K562 (cell line): Measurements from ENCODE around the gene SLC9B2. TPM values are rescaled to one million over a fixed set of nuclear protein-coding genes. Genes with fewer than 3 reads are reported as not detected.

Experiments
- ATAC-seq: fragments of 200-7000 bp; cut with Tn5 transposase; 3 replicates; pipeline ENCODE4 v1.9.1; 2020; ENCODE audit warnings: moderate library complexity
- BruUV-seq: library from RNA; stranded (reverse); fragments of 400-500 nt; replicated peaks from 2 replicates; lab custom pipeline; 2021; lab: Mats Ljungman, UMichigan
- CTCF ChIA-PET: fragments of 300-600 bp; formaldehyde crosslinking; extraction: SDS; loops from one replicate; lab custom pipeline; 2021; ENCODE audit warnings: low intra/inter-chr PET ratio; lab: Yijun Ruan, JAX
- POLR2A ChIA-PET: fragments of 300-600, 350-650 bp; sonication (Branson Sonifier 250); formaldehyde crosslinking; extraction: SDS; loops from one replicate; lab custom pipeline; 2021; ENCODE audit warnings: antibody characterized with exemption, inconsistent platforms; lab: Yijun Ruan, JAX
- DNase-seq, 4 experiments: peaks; one replicate each; pipeline versions ENCODE4 v3.0.0 to v3.0.0-alpha.2; 2011 to 2018; ENCODE audit warnings: low spot score in 3 of 4, mixed read lengths in 3 of 4; ENCODE audit errors: extremely low read depth in 1 of 4
- FAIRE-seq: peaks from 2 replicates; lab custom pipeline; 2011; peaks lifted over from hg19 to GRCh38; lab: Jason Lieb, UNC
- H2AFZ ChIP-seq: 2 replicates; pipeline ENCODE4 v1.6.0; 2011; ENCODE audit warnings: low read depth, low read length, control low read depth, inconsistent platforms
- H3K27ac ChIP-seq: fragments of 200-600 bp; 3 replicates; pipeline ENCODE4 v1.8.0; 2011; ENCODE audit warnings: low read depth, mild to moderate bottlenecking, control low read depth, inconsistent platforms, low read length, moderate library complexity, mixed read lengths; ENCODE audit errors: extremely low read depth
- H3K27me3 ChIP-seq, 2 experiments: fragments of 300-600 bp in 1 of 2; 2 replicates in 1 of 2; 3 replicates in 1 of 2; pipeline versions ENCODE4 v1.6.0 to v1.8.0; 2011; ENCODE audit warnings: inconsistent platforms in 2 of 2, low read length in 2 of 2, mild to moderate bottlenecking in 1 of 2, mixed read lengths in 1 of 2, moderate library complexity in 1 of 2; ENCODE audit not compliant: control insufficient read depth in 2 of 2, insufficient read depth in 2 of 2
- H3K36me3 ChIP-seq: fragments of 300-600 bp; 3 replicates; pipeline ENCODE4 v1.8.0; 2011; ENCODE audit warnings: mild to moderate bottlenecking, low read length, inconsistent platforms; ENCODE audit not compliant: control insufficient read depth, insufficient read depth
- H3K4me1 ChIP-seq, 2 experiments: fragments of 200-600 bp in 1 of 2; replicated peaks in 1 of 2; 2 replicates in 1 of 2; 3 replicates in 1 of 2; pipeline versions ENCODE4 v1.5.1 to v1.8.0; 2011; ENCODE audit warnings: inconsistent platforms in 2 of 2, low read length in 2 of 2, mild to moderate bottlenecking in 1 of 2, mixed read lengths in 1 of 2, moderate library complexity in 1 of 2; ENCODE audit not compliant: control insufficient read depth in 2 of 2, insufficient read depth in 2 of 2
- H3K4me2 ChIP-seq: 2 replicates; pipeline ENCODE4 v1.6.1; 2011; ENCODE audit warnings: low read length, control low read depth, inconsistent platforms, mixed read lengths; ENCODE audit not compliant: insufficient read depth
- H3K4me3 ChIP-seq: fragments of 200-600 bp; sonication (generic), shearing (Covaris generic); 2 replicates; pipeline ENCODE4 v1.5.1; 2016; ENCODE audit warnings: control low read depth, inconsistent platforms
- H3K79me2 ChIP-seq: fragments of 200-600 bp; 3 replicates; pipeline ENCODE4 v1.8.0; 2011; ENCODE audit warnings: low read length, inconsistent platforms; ENCODE audit not compliant: control insufficient read depth, insufficient read depth
- H3K9ac ChIP-seq, 2 experiments: 2 replicates each; pipeline versions ENCODE4 v1.6.0 to v1.6.1; 2011; ENCODE audit warnings: low read depth in 2 of 2, low read length in 2 of 2, control low read depth in 1 of 2, inconsistent platforms in 1 of 2, mild to moderate bottlenecking in 1 of 2, mixed read lengths in 1 of 2; ENCODE audit not compliant: insufficient read depth in 1 of 2
- H3K9me1 ChIP-seq: one replicate; pipeline ENCODE4 v1.6.0; 2011; ENCODE audit warnings: inconsistent platforms, mild to moderate bottlenecking, low read length, moderate library complexity; ENCODE audit not compliant: control insufficient read depth, insufficient read depth
- H3K9me3 ChIP-seq: replicated peaks from 2 replicates; pipeline ENCODE4 v1.5.1; 2011; ENCODE audit warnings: low read depth, low read length, inconsistent platforms; ENCODE audit not compliant: control insufficient read depth, insufficient read depth
- H4K20me1 ChIP-seq: replicated peaks from 2 replicates; pipeline ENCODE4 v1.6.1; 2011; ENCODE audit warnings: low read length, inconsistent platforms, mixed read lengths; ENCODE audit not compliant: control insufficient read depth, insufficient read depth
- FOS ChIP-seq: IDR thresholded peaks from 3 replicates; pipeline ENCODE4 v1.6.1; 2011; ENCODE audit not compliant: insufficient read length; ENCODE audit errors: extremely low read depth
- HMBOX1 ChIP-seq: sonication (generic); IDR thresholded peaks from 2 replicates; pipeline ENCODE4 v1.6.1; 2016
- KAT2B ChIP-seq: IDR thresholded peaks from one replicate; pipeline ENCODE4 v1.6.1; 2012; ENCODE audit warnings: low read depth, mild to moderate bottlenecking, control low read depth, inconsistent platforms, low read length, moderate library complexity
- KAT7 ChIP-seq: sonication (generic); formaldehyde crosslinking; IDR thresholded peaks from 2 replicates; pipeline ENCODE4 v1.8.0; 2022; ENCODE audit warnings: missing genetic modification reagents, mild to moderate bottlenecking, borderline replicate concordance
- NR1H2 ChIP-seq: sonication (generic); formaldehyde crosslinking; IDR thresholded peaks from 2 replicates; pipeline ENCODE4 v1.4.0; 2020; ENCODE audit warnings: mild to moderate bottlenecking, missing genetic modification reagents
- SMARCB1 ChIP-seq: IDR thresholded peaks from 2 replicates; pipeline ENCODE4 v1.6.1; 2011; ENCODE audit warnings: improper control_type of control experiment, low read depth; ENCODE audit not compliant: insufficient read length
- SP2 ChIP-seq: IDR thresholded peaks from 2 replicates; pipeline ENCODE4 v1.6.1; 2011; ENCODE audit warnings: mild to moderate bottlenecking, low read depth, low read length, moderate library complexity; ENCODE audit not compliant: poor library complexity, severe bottlenecking; ENCODE audit errors: extremely low read depth
- ZNF197 ChIP-seq: fragments of 200-800 bp; sonication (Bioruptor generic); IDR thresholded peaks from 2 replicates; pipeline ENCODE4 v1.6.1; 2016; ENCODE audit warnings: low read depth, missing genetic modification characterization, missing compliant biosample characterization
- ZNF224 ChIP-seq: sonication (generic); formaldehyde crosslinking; IDR thresholded peaks from 2 replicates; pipeline ENCODE4 v1.8.0; 2022; ENCODE audit warnings: mild to moderate bottlenecking, missing genetic modification reagents
- ZNF232 ChIP-seq: sonication (generic); formaldehyde crosslinking; IDR thresholded peaks from 2 replicates; pipeline ENCODE4 v1.8.0; 2022; ENCODE audit warnings: mild to moderate bottlenecking, missing genetic modification reagents
- ZNF511 ChIP-seq: sonication (generic); formaldehyde crosslinking; IDR thresholded peaks from 2 replicates; pipeline ENCODE4 v1.8.0; 2022; ENCODE audit warnings: mild to moderate bottlenecking, missing genetic modification reagents
- ZNF586 ChIP-seq: fragments of 450-650 bp; formaldehyde crosslinking; conservative IDR thresholded peaks from 2 replicates; pipeline ENCODE4 v1.4.0; 2020; ENCODE audit warnings: mild to moderate bottlenecking, moderate library complexity
- ZNF764 ChIP-seq: fragments of 250-450 bp; sonication (Bioruptor Pico); IDR thresholded peaks from 2 replicates; pipeline ENCODE4 v1.4.0; 2020; ENCODE audit warnings: low read depth, mild to moderate bottlenecking, moderate library complexity
- WGBS: fragments of 100-300 bp; shearing (Covaris generic); methylation state at CpG from one replicate; pipeline ENCODE4 v1.1.6; 2016; ENCODE audit warnings: low coverage, mixed read lengths; ENCODE audit not compliant: insufficient coverage; ENCODE audit errors: missing lambda C conversion rate; 5-methylcytosine and 5-hydroxymethylcytosine counted together
- in situ Hi-C: fragments of 300-500 bp; cut with MboI; formaldehyde crosslinking; loops from 4 replicates; pipeline ENCODE4 v1.15.0; 2018; ENCODE audit warnings: inconsistent platforms, mixed read lengths
- intact Hi-C: fragments of 100-400 bp; cut with micrococcal nuclease; formaldehyde crosslinking; loops from 2 replicates; pipeline ENCODE4 v1.14.2; 2022
- polyA plus RNA-seq, 8 experiments: library from polyadenylated mRNA; depleted of rRNA in 4 of 8; stranded (reverse) in 5 of 8; unstranded in 3 of 8; fragments of >200 nt; fragmentation: Nextera tagmentation in 2 of 8; fragmentation: Illumina TruSeq in 1 of 8; extraction: Ambion mirVana in 2 of 8; extraction: Trizol in 1 of 8; gene quantifications; 2 replicates each; pipeline versions ENCODE4 v1.2.1 to v1.2.3, GENCODE V29; 2011 to 2014; ENCODE audit warnings: inconsistent platforms in 1 of 8, missing spikeins in 1 of 8
- total RNA-seq, 7 experiments: library from RNA; depleted of rRNA in 6 of 7; stranded (reverse); fragments of >200 nt in 6 of 7; fragmentation: Illumina TruSeq in 2 of 7; extraction: Trizol in 2 of 7; gene quantifications; 2 replicates each; pipeline versions ENCODE4 v1.2.1 to v1.2.3, GENCODE V29; 2011 to 2021; ENCODE audit warnings: low replicate concordance in 1 of 7
- TF ChIP-seq, protein P1 (sequence below): fragments of 250-450 bp; sonication (Bioruptor Pico); IDR thresholded peaks from 2 replicates; pipeline ENCODE4 v1.9.0; 2021; ENCODE audit warnings: mild to moderate bottlenecking, inconsistent platforms
- TF ChIP-seq, protein P2 (sequence below): IDR thresholded peaks from 2 replicates; pipeline ENCODE4 v1.6.1; 2014; ENCODE audit warnings: antibody characterized with exemption
- TF ChIP-seq, protein P3 (sequence below): fragments of 250-450 bp; sonication (Bioruptor Pico); IDR thresholded peaks from 2 replicates; pipeline ENCODE4 v1.5.0; 2022; ENCODE audit warnings: mild to moderate bottlenecking

The SLC9B2 gene
- total and polyA plus RNA-seq, 9 of the 15 experiments (the other 6 are each of a cell fraction or from before 2014, with no cell fraction given), result 6.6 to 14.6 (median 11.4) TPM

DNA sequence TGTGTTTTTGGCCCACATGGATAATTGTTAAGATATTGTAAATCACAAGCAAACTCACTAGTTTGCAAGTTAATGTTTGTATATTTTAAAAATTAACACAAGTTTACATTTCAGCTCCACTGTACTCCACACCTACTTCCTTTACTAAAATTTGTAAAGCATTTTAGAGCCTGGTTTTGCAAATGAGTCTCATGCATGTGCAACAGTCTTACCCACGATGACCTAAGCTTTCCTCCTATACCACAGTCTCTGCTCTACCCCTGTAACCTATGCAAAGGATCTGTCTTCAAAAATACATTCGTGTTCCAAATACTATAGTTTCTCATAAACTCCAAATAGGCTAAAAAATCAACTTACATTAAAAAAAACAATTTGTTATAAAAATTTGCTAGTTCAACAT, 12.9 kb upstream of the SLC9B2 start:
- no peaks in the 10 kb centered on the region for H4K20me1 ChIP-seq
- H3K9me3 ChIP-seq, result no peaks in the 10 kb centered on the region
- H3K4me2 ChIP-seq, result no peak overlapping the region
- ChIA-PET CTCF (interaction anchor here (0.7 kb wide), 1 partner anchor 656 kb away, joined by 3 read pairs; no protein-coding TSS in a partner anchor), POLR2A (no interaction called here)
- TF ChIP-seq KAT2B (no peak), KAT7 (no peak), SP2 (no peak), SMARCB1 (no peak), ZNF586 (CRISPR knock-in tag) (no peak), ZNF224 (CRISPR knock-in tag) (no peak), ZNF232 (CRISPR knock-in tag) (no peak), NR1H2 (no peak), FOS (no peak), ZNF511 (no peak), HMBOX1 (no peak), ZNF764 (CRISPR knock-in tag) (no peak), ZNF197 (CRISPR knock-in tag) (no peak)
- TF ChIP-seq, protein P1, sequence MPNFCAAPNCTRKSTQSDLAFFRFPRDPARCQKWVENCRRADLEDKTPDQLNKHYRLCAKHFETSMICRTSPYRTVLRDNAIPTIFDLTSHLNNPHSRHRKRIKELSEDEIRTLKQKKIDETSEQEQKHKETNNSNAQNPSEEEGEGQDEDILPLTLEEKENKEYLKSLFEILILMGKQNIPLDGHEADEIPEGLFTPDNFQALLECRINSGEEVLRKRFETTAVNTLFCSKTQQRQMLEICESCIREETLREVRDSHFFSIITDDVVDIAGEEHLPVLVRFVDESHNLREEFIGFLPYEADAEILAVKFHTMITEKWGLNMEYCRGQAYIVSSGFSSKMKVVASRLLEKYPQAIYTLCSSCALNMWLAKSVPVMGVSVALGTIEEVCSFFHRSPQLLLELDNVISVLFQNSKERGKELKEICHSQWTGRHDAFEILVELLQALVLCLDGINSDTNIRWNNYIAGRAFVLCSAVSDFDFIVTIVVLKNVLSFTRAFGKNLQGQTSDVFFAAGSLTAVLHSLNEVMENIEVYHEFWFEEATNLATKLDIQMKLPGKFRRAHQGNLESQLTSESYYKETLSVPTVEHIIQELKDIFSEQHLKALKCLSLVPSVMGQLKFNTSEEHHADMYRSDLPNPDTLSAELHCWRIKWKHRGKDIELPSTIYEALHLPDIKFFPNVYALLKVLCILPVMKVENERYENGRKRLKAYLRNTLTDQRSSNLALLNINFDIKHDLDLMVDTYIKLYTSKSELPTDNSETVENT (CRISPR knock-in tag), result no peak
- TF ChIP-seq, protein P2, sequence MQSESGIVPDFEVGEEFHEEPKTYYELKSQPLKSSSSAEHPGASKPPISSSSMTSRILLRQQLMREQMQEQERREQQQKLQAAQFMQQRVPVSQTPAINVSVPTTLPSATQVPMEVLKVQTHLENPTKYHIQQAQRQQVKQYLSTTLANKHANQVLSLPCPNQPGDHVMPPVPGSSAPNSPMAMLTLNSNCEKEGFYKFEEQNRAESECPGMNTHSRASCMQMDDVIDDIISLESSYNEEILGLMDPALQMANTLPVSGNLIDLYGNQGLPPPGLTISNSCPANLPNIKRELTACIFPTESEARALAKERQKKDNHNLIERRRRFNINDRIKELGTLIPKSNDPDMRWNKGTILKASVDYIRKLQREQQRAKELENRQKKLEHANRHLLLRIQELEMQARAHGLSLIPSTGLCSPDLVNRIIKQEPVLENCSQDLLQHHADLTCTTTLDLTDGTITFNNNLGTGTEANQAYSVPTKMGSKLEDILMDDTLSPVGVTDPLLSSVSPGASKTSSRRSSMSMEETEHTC, result no peak
- TF ChIP-seq, protein P3, sequence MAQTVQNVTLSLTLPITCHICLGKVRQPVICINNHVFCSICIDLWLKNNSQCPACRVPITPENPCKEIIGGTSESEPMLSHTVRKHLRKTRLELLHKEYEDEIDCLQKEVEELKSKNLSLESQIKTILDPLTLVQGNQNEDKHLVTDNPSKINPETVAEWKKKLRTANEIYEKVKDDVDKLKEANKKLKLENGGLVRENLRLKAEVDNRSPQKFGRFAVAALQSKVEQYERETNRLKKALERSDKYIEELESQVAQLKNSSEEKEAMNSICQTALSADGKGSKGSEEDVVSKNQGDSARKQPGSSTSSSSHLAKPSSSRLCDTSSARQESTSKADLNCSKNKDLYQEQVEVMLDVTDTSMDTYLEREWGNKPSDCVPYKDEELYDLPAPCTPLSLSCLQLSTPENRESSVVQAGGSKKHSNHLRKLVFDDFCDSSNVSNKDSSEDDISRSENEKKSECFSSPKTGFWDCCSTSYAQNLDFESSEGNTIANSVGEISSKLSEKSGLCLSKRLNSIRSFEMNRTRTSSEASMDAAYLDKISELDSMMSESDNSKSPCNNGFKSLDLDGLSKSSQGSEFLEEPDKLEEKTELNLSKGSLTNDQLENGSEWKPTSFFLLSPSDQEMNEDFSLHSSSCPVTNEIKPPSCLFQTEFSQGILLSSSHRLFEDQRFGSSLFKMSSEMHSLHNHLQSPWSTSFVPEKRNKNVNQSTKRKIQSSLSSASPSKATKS (CRISPR knock-in tag), result no peak
- intact Hi-C loops, result no loop called here
- in situ Hi-C loops, result loop anchor here (5.0 kb wide), 2 partner anchors 467 to 652 kb away; no protein-coding TSS in a partner anchor
- H2AFZ ChIP-seq, result no peak overlapping the region
- FAIRE-seq, result no peak
- 7% methylated on average over 2 of the region's 2 CpGs for whole genome bisulfite sequencing
- no peak for ATAC-seq
- no peaks in the 10 kb centered on the region for H3K79me2 ChIP-seq
- H3K4me1 ChIP-seq, result no peaks in the 10 kb centered on the region
- no peak overlapping the region for H3K9ac ChIP-seq
- no peaks in the 10 kb centered on the region for H3K36me3 ChIP-seq
- no peaks in the 10 kb centered on the region for H3K9me1 ChIP-seq
- H3K27me3 ChIP-seq, result no peaks in the 10 kb centered on the region
- no peak for DNase-seq
- BruUV-seq, result no TSS peak
- H3K4me3 ChIP-seq, result no peak overlapping the region
- no peak overlapping the region for H3K27ac ChIP-seq
